HEK293 (cell line): ENCODE results near the gene SPIB.

Experiments used
- CTCF ChIA-PET: fragments of 350-600 bp; formaldehyde crosslinking; extraction: SDS; loops from one replicate; lab custom pipeline; 2021; ENCODE audit warnings: antibody characterized with exemption; lab: Yijun Ruan, JAX
- POLR2A ChIA-PET: fragments of 300-600 bp; formaldehyde crosslinking; extraction: SDS; loops from one replicate; lab custom pipeline; 2020; ENCODE audit warnings: antibody characterized with exemption, inconsistent platforms; lab: Yijun Ruan, JAX
- H3K27ac ChIP-seq: fragments of 200-500 bp; sonication (Bioruptor generic); 2 replicates; pipeline ENCODE4 v1.5.1; 2014; ENCODE audit warnings: low read depth, low read length, control low read depth, inconsistent platforms; ENCODE audit errors: extremely low read depth
- H3K36me3 ChIP-seq, 2 experiments: fragments of 200-500 bp in 1 of 2; sonication (Bioruptor generic) in 1 of 2; 1 replicate in 1 of 2; 2 replicates in 1 of 2; pipeline ENCODE4 v1.5.1; 2014 to 2017; ENCODE audit warnings: inconsistent platforms in 2 of 2, low read length in 2 of 2; ENCODE audit not compliant: control insufficient read depth in 2 of 2, insufficient read depth in 1 of 2
- H3K4me1 ChIP-seq: fragments of 200-500 bp; sonication (Bioruptor generic); 2 replicates; pipeline ENCODE4 v1.5.1; 2014; ENCODE audit warnings: mild to moderate bottlenecking, low read length, inconsistent platforms; ENCODE audit not compliant: control insufficient read depth, insufficient read depth
- H3K4me3 ChIP-seq: 2 replicates; pipeline ENCODE4 v1.5.1; 2011; ENCODE audit warnings: low read depth, mild to moderate bottlenecking, control low read depth, low read length, moderate library complexity
- H3K9me3 ChIP-seq: fragments of 200-500 bp; sonication (Bioruptor generic); 2 replicates; pipeline ENCODE4 v1.5.1; 2014; ENCODE audit warnings: low read depth, low read length, inconsistent platforms; ENCODE audit not compliant: control insufficient read depth, insufficient read depth
- AEBP2 ChIP-seq: fragments of 450-650 bp; formaldehyde crosslinking; IDR thresholded peaks from 2 replicates; pipeline ENCODE4 v1.5.1; 2016; ENCODE audit warnings: missing biosample characterization, missing genetic modification characterization, borderline replicate concordance
- ATF2 ChIP-seq: fragments of 450-650 bp; formaldehyde crosslinking; IDR thresholded peaks from 2 replicates; pipeline ENCODE4 v1.5.1; 2016; ENCODE audit warnings: missing biosample characterization, missing genetic modification characterization, low read depth
- BCL11B ChIP-seq: fragments of 450-650 bp; formaldehyde crosslinking; IDR thresholded peaks from 2 replicates; pipeline ENCODE4 v1.5.1; 2016; ENCODE audit warnings: low read depth, missing biosample characterization, missing genetic modification characterization
- GLI4 ChIP-seq: fragments of 450-650 bp; formaldehyde crosslinking; IDR thresholded peaks from 2 replicates; pipeline ENCODE4 v1.5.1; 2016; ENCODE audit warnings: missing biosample characterization, missing genetic modification characterization
- HOXD13 ChIP-seq: sonication (generic); formaldehyde crosslinking; IDR thresholded peaks from 2 replicates; pipeline ENCODE4 v1.8.0; 2022; ENCODE audit warnings: missing genetic modification reagents, borderline replicate concordance
- KLF1 ChIP-seq: fragments of 450-650 bp; formaldehyde crosslinking; IDR thresholded peaks from 2 replicates; pipeline ENCODE4 v1.5.1; 2016; ENCODE audit warnings: missing biosample characterization, missing genetic modification characterization
- YY1 ChIP-seq: fragments of 450-650 bp; formaldehyde crosslinking; IDR thresholded peaks from 2 replicates; pipeline ENCODE4 v1.5.1; 2018; ENCODE audit warnings: missing biosample characterization, missing genetic modification characterization
- ZBTB49 ChIP-seq: fragments of 450-650 bp; formaldehyde crosslinking; IDR thresholded peaks from 2 replicates; pipeline ENCODE4 v1.5.1; 2016; ENCODE audit warnings: missing biosample characterization, missing genetic modification characterization, low read depth
- ZNF174 ChIP-seq: fragments of 450-650 bp; formaldehyde crosslinking; IDR thresholded peaks from 2 replicates; pipeline ENCODE4 v1.5.0; 2017; ENCODE audit warnings: missing biosample characterization, mild to moderate bottlenecking, missing genetic modification characterization
- ZNF211 ChIP-seq: fragments of 450-650 bp; formaldehyde crosslinking; IDR thresholded peaks from 2 replicates; pipeline ENCODE4 v1.5.1; 2016; ENCODE audit warnings: low read depth, missing biosample characterization, missing genetic modification characterization
- ZNF239 ChIP-seq: fragments of 450-650 bp; formaldehyde crosslinking; IDR thresholded peaks from 2 replicates; pipeline ENCODE4 v1.5.1; 2016; ENCODE audit warnings: missing biosample characterization, missing genetic modification characterization
- ZNF266 ChIP-seq: fragments of 450-650 bp; formaldehyde crosslinking; IDR thresholded peaks from 2 replicates; pipeline ENCODE4 v1.5.1; 2016; ENCODE audit warnings: missing biosample characterization, missing genetic modification characterization, low read depth
- ZNF292 ChIP-seq: fragments of 450-650 bp; formaldehyde crosslinking; IDR thresholded peaks from 2 replicates; pipeline ENCODE4 v1.5.1; 2016; ENCODE audit warnings: low read depth, missing biosample characterization, missing genetic modification characterization, borderline replicate concordance
- ZNF404 ChIP-seq: fragments of 450-650 bp; formaldehyde crosslinking; IDR thresholded peaks from 2 replicates; pipeline ENCODE4 v1.5.1; 2017; ENCODE audit warnings: missing biosample characterization, missing genetic modification characterization
- ZNF423 ChIP-seq: fragments of 450-650 bp; formaldehyde crosslinking; IDR thresholded peaks from 2 replicates; pipeline ENCODE4 v1.5.1; 2016; ENCODE audit warnings: missing biosample characterization, missing genetic modification characterization
- ZNF529 ChIP-seq: fragments of 450-650 bp; formaldehyde crosslinking; IDR thresholded peaks from 2 replicates; pipeline ENCODE4 v1.5.1; 2017; ENCODE audit warnings: missing genetic modification characterization, missing biosample characterization; ENCODE audit not compliant: insufficient replicate concordance
- ZNF560 ChIP-seq: fragments of 450-650 bp; formaldehyde crosslinking; IDR thresholded peaks from 2 replicates; pipeline ENCODE4 v1.5.1; 2017; ENCODE audit warnings: missing biosample characterization, missing genetic modification characterization, borderline replicate concordance
- ZNF561 ChIP-seq: fragments of 450-650 bp; IDR thresholded peaks from 2 replicates; pipeline ENCODE4 v1.5.1; 2018; ENCODE audit warnings: missing biosample characterization, missing genetic modification characterization, borderline replicate concordance
- ZNF580 ChIP-seq: fragments of 450-650 bp; formaldehyde crosslinking; IDR thresholded peaks from 2 replicates; pipeline ENCODE4 v1.5.1; 2016; ENCODE audit warnings: missing biosample characterization, missing genetic modification characterization
- ZNF621 ChIP-seq: fragments of 450-650 bp; formaldehyde crosslinking; IDR thresholded peaks from 2 replicates; pipeline ENCODE4 v1.5.1; 2017; ENCODE audit warnings: missing biosample characterization, missing genetic modification characterization

Gene SPIB

GRCh38 chr19:50413531-50413930 lies 5.2 kb upstream of the SPIB start:
- no peaks in the 10 kb centered on the region for H3K9me3 ChIP-seq
- no peak overlapping the region for H3K4me3 ChIP-seq
- CTCF ChIA-PET: interaction anchor here (0.8 kb wide), 1 partner anchor 9 kb away, joined by 4 read pairs; no protein-coding TSS in a partner anchor
- peaks cover 22 to 64% of the 10 kb centered on the region in 2 experiments; a peak in 2 of 3 replicates for H3K36me3 ChIP-seq
- TF ChIP-seq ZNF529 (tag by site-specific recombination) (no peak), ZNF292 (tag by site-specific recombination) (no peak), ZNF560 (no peak), BCL11B (tag by site-specific recombination) (no peak), HOXD13 (CRISPR knock-in tag) (no peak), ZNF561 (tag by site-specific recombination) (no peak), AEBP2 (tag by site-specific recombination) (no peak), ZNF211 (no peak), ZNF266 (tag by site-specific recombination) (no peak), ZNF621 (tag by site-specific recombination) (no peak), ZNF580 (tag by site-specific recombination) (no peak), YY1 (tag by site-specific recombination) (no peak), ZNF404 (tag by site-specific recombination) (no peak), ZBTB49 (no peak), ZNF423 (tag by site-specific recombination) (no peak), GLI4 (tag by site-specific recombination) (no peak), ZNF239 (tag by site-specific recombination) (no peak), KLF1 (tag by site-specific recombination) (no peak), ATF2 (tag by site-specific recombination) (no peak), ZNF174 (tag by site-specific recombination) (no peak)
- TF ChIP-seq, all 188 proteins: peak for 0
- Histone ChIP-seq H3K27ac (no peak overlapping the region), H3K4me1 (no peaks in the 10 kb centered on the region)
- POLR2A ChIA-PET: interaction anchor here (1.0 kb wide), 1 partner anchor 29 kb away, joined by 3 read pairs; the partner anchor contains the start of gene POLD1
